ES-I3 (cell line): Measurements from ENCODE around the gene ADAMTSL2.

ENCODE experiments used
- H3K36me3 ChIP-seq: 2 replicates; pipeline ENCODE4 v1.6.1; 2013; ENCODE audit warnings: mild to moderate bottlenecking, low read length, control low read depth, moderate library complexity; ENCODE audit not compliant: insufficient read depth
- H3K4me1 ChIP-seq: 2 replicates; pipeline ENCODE4 v1.6.1; 2013; ENCODE audit warnings: mild to moderate bottlenecking, control low read depth, low read length; ENCODE audit not compliant: insufficient read depth
- H3K9ac ChIP-seq: 2 replicates; pipeline ENCODE4 v1.6.1; 2013; ENCODE audit warnings: low read depth, mild to moderate bottlenecking, low read length, moderate library complexity
- H3K9me3 ChIP-seq: 2 replicates; pipeline ENCODE4 v1.6.1; 2013; ENCODE audit warnings: mild to moderate bottlenecking, low read length, moderate library complexity; ENCODE audit not compliant: control insufficient read depth, insufficient read depth

The ADAMTSL2 gene

DNA sequence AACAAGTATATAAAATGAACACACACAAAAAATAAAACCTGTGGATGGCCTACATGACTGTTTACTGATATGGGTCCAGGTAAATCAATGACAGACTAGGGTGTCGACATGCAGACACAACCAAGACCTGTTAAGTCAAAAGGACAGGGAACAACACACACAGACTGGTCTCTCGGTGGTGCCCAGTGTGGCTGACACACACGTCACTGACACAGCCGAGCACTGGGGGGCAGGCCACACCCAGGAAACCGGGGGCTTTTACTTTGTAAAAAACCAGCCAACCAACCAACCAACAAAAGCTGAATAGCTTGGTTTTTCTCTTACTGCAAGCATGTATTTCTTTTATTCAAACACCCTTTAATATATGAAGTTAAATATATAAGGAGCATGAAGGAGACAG is 69.7 kb downstream of the ADAMTSL2 start:
- no peaks in the 10 kb centered on the region for H3K36me3 ChIP-seq
- H3K9me3 ChIP-seq = no peaks in the 10 kb centered on the region
- no peak overlapping the region for H3K9ac ChIP-seq
- no peaks in the 10 kb centered on the region; the same call in 1 of the 2 replicates for H3K4me1 ChIP-seq

DNA sequence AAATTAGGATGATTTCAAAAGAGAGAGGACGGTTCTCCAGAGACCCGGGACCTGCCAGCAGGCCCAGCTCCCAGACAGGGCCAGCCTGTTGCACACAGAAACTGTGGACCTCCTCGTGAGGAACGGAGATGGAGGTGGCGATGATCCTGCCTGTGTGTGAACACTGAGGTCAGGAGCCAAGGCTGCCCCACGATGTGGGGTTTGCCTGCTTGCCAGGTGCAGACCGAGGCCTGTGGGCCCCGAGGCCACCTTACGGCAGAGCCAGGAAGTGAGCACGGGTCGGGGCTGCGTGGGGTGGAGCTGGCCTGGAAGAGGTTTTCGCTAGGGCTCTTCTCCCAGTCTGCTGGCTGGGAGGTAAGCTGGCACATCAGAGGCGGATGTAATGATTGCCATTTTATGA is 70.4 kb downstream of the ADAMTSL2 start:
- Histone ChIP-seq H3K36me3 (no peaks in the 10 kb centered on the region), H3K4me1 (no peaks in the 10 kb centered on the region; the same call in 1 of the 2 replicates), H3K9ac (no peak overlapping the region), H3K9me3 (no peaks in the 10 kb centered on the region)

DNA sequence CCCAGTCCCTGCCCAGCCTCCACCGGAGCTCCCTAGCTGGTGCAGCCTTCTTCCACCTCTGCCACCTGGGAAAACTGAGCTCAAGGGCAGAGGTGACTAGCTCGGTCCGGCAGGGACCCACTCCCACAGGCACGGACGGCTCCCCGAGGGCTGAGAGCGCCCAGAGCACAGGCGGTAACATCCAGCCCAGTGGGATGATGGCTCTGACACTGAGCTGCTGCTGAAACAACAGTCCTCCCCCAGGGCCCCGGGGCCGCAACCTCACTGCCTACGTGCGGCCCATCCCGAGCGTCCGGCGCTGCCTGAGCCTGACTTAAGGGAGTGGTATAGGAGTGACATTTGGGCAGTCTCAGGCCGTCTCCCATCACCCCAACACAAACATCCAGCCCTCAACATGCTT is 70.9 kb downstream of the ADAMTSL2 start:
- H3K9me3 ChIP-seq = no peaks in the 10 kb centered on the region
- no peaks in the 10 kb centered on the region for H3K36me3 ChIP-seq
- H3K4me1 ChIP-seq = no peaks in the 10 kb centered on the region; the same call in 1 of the 2 replicates
- H3K9ac ChIP-seq = no peak overlapping the region

DNA sequence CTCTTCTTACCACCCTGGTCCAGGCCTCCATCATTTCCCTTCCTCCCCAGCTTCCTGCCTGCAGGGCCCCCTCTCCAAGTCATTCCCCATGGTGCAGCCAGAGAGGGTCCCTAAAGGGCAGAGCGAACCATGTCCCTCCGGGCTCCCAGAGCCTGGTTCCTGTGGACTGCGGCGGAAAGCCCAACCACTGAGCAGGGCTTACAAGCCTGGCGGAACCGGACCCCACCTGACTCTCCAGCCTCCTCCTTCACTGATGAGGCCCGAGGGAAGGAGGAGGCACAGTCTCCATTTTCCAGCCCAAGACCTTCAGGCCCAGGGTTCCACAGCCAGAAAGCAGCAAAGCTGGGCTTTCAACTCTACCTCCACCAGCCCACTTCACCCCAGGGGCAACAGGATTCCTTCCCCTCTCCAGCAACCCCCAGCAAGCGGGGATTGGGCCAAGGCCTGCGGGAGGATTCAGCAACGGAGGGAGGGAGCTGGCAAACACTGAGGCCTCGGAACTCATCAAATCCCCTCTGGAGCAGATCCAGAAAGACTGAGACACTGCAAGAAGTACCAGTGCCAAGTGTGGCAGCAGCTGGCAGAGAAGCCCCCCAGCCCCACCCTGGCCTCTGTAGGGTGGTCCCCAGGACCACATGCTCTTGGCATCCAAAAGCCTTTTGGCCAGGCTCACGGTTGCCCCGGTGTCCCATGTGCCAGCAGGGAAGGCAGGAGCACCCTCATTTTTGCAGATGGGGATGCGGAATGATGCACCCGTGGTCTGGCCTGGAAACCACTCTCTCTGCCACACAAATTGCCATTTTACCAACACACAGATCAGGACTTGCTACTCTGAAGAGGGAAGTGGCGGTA is 71.6 kb downstream of the ADAMTSL2 start:
- Histone ChIP-seq H3K4me1 (no peaks in the 10 kb centered on the region; the same call in 1 of the 2 replicates), H3K36me3 (no peaks in the 10 kb centered on the region), H3K9ac (no peak overlapping the region), H3K9me3 (no peaks in the 10 kb centered on the region)

DNA sequence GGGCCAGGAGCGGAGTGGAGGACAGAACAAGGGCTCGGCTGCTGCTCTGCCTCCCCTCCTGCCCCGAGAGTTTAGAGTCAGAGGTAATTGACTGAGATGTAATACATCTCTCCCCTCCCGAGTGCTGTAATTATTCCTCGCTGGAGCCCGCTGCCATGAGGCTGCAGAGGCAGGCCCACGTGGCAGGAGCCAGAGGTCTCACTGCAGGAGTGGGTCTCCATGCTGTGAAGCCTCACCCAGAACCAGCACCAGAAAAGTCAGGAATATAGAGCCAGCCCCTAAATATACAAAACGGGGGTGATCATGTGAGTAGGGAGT is 72.2 kb downstream of the ADAMTSL2 start:
- no peaks in the 10 kb centered on the region for H3K9me3 ChIP-seq
- no peaks in the 10 kb centered on the region; the same call in 1 of the 2 replicates for H3K4me1 ChIP-seq
- H3K9ac ChIP-seq = no peak overlapping the region
- no peaks in the 10 kb centered on the region for H3K36me3 ChIP-seq

DNA sequence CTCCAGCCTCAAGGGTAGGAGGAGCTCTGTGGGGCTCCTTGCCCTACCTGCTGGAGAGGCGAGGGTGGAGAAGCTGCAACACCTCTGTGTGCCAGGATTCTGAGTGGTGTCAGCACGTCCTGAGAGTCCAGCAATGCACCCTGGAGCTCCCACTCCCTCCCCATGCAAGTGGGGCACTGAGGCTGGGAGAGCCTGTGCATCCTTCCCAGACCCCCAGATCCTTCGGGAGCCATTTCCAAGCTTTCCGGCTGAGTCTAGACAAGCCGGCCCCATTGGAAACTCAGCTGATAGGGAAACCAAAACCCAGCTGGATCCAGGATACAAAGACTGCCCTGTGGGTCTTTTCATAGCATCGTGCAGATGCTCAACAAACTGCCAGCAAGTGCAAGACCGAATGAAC is 72.9 kb downstream of the ADAMTSL2 start:
- H3K9ac ChIP-seq = no peak overlapping the region
- H3K36me3 ChIP-seq = no peaks in the 10 kb centered on the region
- no peaks in the 10 kb centered on the region for H3K9me3 ChIP-seq
- H3K4me1 ChIP-seq = no peaks in the 10 kb centered on the region; the same call in 1 of the 2 replicates

DNA sequence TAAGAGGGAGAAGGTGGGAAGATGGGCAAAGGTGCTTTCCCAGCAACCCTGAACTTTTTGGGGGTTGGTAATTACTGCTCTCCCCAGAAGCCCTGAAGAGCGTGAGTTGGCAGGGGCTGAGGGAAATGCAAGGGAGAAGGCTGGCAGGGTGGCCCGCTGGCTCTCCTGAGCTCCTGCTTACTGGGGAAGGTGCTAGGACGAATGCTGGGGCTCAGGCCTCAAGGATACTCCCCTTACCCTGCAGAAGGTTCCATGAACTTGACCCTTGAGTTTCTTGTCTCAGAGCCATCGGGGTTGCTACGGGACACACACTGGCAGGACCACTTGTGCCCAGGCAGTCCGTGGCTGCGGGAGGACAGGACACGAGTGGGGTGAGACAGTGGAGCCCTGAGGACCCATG is 73.5 kb downstream of the ADAMTSL2 start:
- Histone ChIP-seq H3K4me1 (no peaks in the 10 kb centered on the region; the same call in 1 of the 2 replicates), H3K9ac (no peak overlapping the region), H3K36me3 (no peaks in the 10 kb centered on the region), H3K9me3 (no peaks in the 10 kb centered on the region)

DNA sequence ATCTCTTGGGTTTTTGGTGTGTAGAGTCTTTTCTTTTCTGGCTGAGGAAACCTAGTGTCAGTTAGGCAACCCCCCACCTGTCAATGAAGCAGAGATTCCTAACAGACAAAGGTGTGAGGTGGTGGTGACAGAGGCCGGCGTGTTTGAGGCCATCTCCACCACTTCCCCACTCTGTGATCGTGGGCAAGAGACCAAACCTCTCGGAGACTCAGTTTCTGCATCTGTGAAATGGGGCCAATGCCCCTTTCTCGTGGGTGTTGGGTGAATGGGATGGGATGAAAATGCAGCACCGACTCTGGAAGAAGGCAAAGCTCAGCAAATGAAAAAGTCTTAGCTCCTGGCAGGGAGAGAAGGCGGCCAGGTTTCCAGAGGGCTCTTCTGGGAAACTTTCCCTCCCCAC is 73.9 kb downstream of the ADAMTSL2 start:
- Histone ChIP-seq H3K4me1 (no peaks in the 10 kb centered on the region; the same call in 1 of the 2 replicates), H3K9ac (no peak overlapping the region), H3K36me3 (no peaks in the 10 kb centered on the region), H3K9me3 (no peaks in the 10 kb centered on the region)

DNA sequence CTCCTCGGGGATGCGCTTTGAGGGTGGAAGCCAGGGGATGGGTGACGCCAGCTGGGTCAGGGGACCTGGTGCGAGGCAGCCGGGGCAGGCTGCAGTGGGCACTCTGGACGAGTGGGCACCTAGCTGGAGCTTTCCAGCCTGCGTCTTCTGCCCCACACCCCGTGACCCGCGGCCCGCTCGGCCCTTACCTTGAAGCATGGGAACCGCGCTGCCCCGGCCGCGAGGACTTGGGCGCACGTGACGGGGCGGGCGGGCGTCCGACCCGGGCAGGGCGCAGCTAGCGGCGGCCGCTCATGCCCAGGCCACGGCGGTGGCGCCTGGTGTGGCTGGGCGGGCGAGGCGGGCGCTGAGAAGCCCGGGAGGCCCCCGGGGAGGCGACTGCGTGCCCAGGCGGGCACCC is 74.4 kb downstream of the ADAMTSL2 start:
- Histone ChIP-seq H3K9me3 (no peaks in the 10 kb centered on the region), H3K4me1 (no peaks in the 10 kb centered on the region; the same call in 1 of the 2 replicates), H3K36me3 (no peaks in the 10 kb centered on the region), H3K9ac (peak overlapping the region; percentile 55)

DNA sequence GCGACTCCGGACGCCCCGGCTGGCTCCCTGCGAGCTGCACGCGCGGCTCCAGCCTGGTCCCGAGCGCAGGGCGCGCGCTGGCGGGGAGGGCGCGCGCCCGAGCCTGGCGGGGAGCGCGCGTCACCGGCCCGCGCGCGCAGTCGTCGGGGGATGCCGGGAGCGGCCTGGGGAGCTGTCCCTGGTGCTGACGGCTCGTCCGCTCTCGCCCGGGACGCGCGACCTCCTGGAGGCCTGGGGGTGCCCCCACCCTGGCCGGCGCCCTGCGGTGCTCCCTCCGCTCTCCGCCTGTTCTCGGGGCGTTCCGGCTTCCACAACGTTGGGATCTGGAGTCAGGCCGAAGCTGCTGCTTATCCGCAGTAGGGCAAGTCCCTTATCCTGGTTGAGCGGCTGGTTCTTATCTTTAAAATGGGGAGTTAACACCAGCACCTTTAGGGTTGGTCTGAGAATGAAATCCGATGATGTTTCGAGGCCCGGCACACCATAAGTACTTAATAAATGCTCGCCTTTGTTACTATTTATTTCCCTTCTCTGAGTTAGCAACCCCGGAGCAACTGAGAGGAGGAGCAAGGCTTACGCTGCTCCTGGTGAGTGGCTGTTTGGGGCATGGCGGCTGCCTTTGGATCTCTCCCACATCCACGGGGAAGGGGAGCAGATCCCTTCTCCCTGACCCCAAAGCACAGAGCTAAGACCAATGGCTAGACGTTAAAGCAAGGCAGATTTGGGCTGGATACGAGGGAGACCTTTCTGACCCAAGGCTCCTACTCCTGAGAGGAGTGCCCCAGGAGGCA is 75.0 kb downstream of the ADAMTSL2 start, which contains the start of gene FAM163B:
Gene FAM163B, minus strand, starts transcription at position 79 of the 788 bp plus-strand sequence. CDS start 29,166 bp downstream, outside the sequence.
- Histone ChIP-seq H3K9me3 (no peaks in the 10 kb centered on the region), H3K36me3 (no peaks in the 10 kb centered on the region), H3K9ac (peak within 1 kb of the TSS; percentile 55), H3K4me1 (no peaks in the 10 kb centered on the region; the same call in 1 of the 2 replicates)

DNA sequence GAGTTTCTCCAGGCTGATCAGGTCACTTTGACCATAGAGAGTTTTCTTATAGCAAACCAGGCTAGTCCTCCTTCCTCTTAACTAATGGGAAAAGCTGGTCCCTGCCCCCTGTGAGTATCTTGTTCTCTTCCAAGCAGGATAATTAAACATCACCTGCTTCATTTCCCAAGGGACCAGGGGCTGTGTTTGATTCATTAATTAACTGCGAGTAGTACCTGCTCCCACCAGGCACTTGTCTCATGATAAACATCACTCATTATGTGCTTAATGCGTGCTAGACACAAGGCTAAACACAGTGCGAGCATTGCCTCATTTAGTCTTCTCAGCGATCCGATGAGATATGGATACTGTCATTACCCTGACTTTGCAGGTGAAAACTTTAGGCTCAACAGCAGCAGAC is 76.3 kb downstream of the ADAMTSL2 start:
- Histone ChIP-seq H3K9ac (no peak overlapping the region), H3K9me3 (no peaks in the 10 kb centered on the region), H3K36me3 (no peaks in the 10 kb centered on the region), H3K4me1 (no peaks in the 10 kb centered on the region)

DNA sequence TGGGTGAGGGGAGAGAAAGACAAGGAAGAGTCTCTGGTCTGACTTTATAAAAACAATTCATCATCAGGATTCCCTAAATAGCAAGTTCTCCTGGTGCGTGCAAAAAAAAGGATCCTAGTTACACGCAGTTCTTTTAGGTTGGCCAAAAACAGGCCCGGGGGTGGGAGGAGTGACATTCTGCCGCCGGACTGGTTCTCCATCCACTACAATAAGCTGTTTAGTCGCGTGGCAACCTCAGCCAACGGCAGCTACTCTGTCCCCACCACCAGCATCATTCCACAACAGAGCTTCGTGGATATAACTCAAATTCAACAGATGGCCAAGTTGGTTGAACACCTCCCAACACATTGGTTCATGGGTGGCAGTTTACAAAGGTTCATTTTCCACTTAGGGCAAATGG is 77.5 kb downstream of the ADAMTSL2 start:
- no peaks in the 10 kb centered on the region for H3K9me3 ChIP-seq
- no peaks in the 10 kb centered on the region for H3K4me1 ChIP-seq
- H3K9ac ChIP-seq = no peak overlapping the region
- H3K36me3 ChIP-seq = no peaks in the 10 kb centered on the region

DNA sequence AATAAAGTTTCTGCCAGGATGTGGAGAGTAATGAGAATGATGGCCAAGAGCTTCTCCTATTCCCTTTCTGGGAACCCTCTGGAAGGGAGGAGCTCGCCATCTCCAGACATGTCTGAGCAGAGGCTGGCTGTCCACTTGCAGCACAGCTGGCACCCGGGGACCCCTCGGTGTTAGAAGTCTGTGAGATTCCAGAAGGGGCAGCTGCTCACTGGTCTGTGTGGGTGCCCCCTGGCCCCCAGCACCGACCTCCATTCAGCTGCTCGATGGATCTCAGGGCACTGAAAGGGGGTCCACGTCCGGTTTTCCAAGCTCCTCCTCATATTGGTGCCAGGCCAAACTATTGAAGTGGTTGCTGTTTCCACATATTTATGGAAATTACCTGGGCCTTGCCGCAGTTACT is 78.3 kb downstream of the ADAMTSL2 start:
- Histone ChIP-seq H3K9ac (no peak overlapping the region), H3K4me1 (no peaks in the 10 kb centered on the region), H3K9me3 (no peaks in the 10 kb centered on the region), H3K36me3 (no peaks in the 10 kb centered on the region)

DNA sequence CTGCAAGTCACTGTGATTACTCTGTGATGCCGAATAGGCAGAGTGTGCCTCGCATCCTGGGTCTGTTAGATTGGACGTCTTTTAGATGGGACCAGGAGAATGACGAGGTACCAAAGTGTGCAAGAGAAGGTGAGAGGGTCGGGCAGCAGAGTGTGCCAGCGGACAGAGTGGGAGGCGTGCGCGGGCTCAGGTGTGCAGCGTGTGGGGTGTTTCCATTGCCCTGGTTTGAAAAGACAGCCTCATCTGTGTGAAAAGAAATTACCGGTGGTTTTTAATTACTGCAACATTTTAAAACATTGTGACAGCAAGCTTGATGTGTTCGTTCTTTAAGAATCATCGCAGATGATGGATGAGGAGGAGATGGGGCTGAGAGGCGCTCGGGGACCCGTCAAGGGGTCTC is 78.9 kb downstream of the ADAMTSL2 start:
- Histone ChIP-seq H3K4me1 (no peaks in the 10 kb centered on the region), H3K9me3 (no peaks in the 10 kb centered on the region), H3K36me3 (no peaks in the 10 kb centered on the region), H3K9ac (no peak overlapping the region)

DNA sequence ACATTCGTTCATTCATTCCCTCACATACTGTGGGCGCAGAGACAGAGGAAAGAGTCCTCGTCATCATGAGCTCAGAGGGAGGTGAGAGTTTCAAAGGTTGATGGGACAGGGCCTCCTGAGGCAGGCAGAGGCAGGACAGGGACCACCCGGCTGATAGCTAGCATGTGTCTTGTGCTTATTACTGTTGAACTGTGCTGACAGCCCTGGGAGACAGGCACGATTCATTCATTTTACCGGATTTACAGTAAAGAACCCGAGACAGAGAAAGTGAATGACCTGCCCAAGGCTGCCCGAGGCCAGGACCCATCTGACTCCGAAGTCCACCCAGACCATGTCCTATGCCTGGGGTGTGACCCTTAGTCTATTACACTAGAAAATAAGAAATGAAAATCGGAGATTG is 79.6 kb downstream of the ADAMTSL2 start:
- H3K36me3 ChIP-seq = no peaks in the 10 kb centered on the region
- H3K4me1 ChIP-seq = no peaks in the 10 kb centered on the region
- H3K9me3 ChIP-seq = no peaks in the 10 kb centered on the region
- H3K9ac ChIP-seq = no peak overlapping the region
